Colon (tissue), 2 donors: Measurements from ENCODE around the gene HOGA1.
"Not testable (repeated sequence)": the region's sequence is repeated elsewhere in the genome, so short reads cannot be mapped to it uniquely, and the experiment has no call there.

ENCODE experiments used
- FAIRE-seq: peaks from 2 replicates; lab custom pipeline; 2012; peaks lifted over from hg19 to GRCh38; lab: Jason Lieb, UNC
- donor health status: control.
- donor health status: control.

HOGA1 gene

GRCh38 chr10:97584060-97584797 lies at the start of gene HOGA1:
HOGA1 (plus strand) TSS chr10:97584389; CDS start chr10:97584704, 315 bp downstream.
- FAIRE-seq = no peak

GRCh38 chr10:97534746-97535367 lies 49.3 kb upstream of the HOGA1 start:
- no peak for FAIRE-seq

GRCh38 chr10:97537186-97537869 lies 46.9 kb upstream of the HOGA1 start:
- FAIRE-seq = no peak

- no peak for FAIRE-seq
These were observed 45.8 kb upstream of the HOGA1 start for GRCh38 chr10:97538411-97538810.

GRCh38 chr10:97538839-97539238 lies 45.4 kb upstream of the HOGA1 start:
- no peak for FAIRE-seq

- no peak for FAIRE-seq
These were observed 44.5 kb upstream of the HOGA1 start for GRCh38 chr10:97539523-97540200.

DNA sequence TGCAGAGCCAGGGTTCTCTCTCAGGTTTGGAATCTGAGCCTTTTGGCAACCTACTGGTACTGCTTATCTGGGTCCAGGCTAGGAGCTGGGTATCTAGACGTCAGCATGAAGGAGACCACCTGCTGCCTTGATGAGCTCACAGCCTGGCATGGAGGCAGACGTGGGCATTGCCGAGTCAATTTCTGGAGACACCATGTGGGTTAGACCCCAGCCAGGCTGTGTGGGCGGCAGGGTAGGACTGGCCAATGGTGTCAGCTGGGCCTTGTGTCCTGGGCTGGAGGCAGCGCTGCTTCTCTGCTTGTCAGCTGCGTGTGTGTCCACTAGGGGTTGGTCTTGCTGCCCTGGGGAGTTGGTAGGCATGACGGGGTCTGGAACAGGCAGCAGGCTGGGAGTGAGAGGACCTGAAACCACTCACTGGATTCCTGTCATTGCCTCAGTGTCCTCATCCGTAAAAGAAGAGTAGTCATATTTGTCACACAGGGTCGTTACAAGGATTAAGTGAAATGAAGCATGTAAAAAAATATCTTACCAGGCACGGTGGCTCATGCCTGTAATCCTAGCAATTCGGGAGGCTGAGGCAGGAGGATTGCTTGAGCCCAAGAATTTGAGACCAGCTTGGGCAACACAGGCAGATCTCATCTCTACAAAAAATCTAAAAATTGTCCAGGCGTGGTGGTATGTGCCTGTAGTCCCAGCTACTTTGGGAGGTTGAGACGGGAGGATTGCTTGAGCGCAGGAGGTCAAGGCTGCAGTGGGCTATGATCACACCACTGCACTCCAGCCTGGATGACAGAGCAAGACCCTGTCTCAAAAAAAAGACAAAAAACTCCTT lies 43.3 kb upstream of the HOGA1 start:
- no peak for FAIRE-seq

- no peak for FAIRE-seq
These were observed 41.8 kb upstream of the HOGA1 start for GRCh38 chr10:97542169-97543024.

- FAIRE-seq = no peak
These were observed 41.1 kb upstream of the HOGA1 start for GRCh38 chr10:97543025-97543546.

GRCh38 chr10:97546456-97547270 lies 37.5 kb upstream of the HOGA1 start:
- FAIRE-seq = no peak

DNA sequence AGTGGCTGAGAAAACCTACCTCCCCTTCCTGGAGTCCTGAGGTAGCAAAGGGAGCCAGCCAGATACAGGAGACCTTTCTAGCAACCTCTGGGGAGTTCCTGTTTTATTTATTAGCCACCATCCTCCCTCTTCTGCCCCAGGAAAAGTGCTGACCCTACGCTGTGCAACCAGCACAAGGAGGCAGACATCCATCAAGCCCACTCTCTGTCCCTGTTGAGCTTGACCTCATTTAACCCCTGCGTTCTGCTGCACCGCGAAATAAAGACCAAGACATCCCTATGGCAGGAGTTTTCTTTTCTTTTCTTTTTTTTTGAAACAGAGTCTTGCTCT lies 37.0 kb upstream of the HOGA1 start:
- no peak for FAIRE-seq

- no peak for FAIRE-seq
These were observed 36.2 kb upstream of the HOGA1 start for GRCh38 chr10:97547962-97548361.

DNA sequence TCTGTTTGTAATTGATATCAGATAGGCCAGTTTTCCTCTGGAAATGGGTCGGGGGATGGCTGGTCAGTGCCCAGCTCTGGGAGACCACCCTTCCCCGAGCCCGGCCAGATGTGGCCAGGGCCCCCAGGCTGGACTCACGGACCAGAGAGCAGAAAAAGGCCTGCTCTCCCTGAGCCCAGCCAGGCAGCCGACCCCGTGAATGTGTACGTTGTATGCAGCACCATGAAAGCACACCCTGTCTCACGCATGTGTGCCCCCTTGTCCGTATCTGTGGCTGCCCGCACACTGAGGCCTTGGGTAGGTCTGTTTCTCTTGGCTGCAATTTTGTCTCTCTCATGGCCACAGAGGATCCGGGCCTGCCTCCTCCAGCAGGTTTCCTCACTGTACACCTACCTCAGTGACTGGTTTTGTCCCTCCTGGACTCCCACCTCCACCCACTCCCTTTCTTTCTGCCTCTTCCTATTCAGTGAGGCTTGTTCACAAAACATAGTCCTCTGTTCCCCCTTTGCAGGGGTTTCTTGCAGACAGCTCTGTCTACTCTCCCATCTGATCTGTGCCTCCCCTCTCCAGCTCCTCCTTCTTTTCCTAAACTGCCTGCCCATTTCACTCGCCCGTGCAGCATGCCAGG lies 35.2 kb upstream of the HOGA1 start:
- no peak for FAIRE-seq

DNA sequence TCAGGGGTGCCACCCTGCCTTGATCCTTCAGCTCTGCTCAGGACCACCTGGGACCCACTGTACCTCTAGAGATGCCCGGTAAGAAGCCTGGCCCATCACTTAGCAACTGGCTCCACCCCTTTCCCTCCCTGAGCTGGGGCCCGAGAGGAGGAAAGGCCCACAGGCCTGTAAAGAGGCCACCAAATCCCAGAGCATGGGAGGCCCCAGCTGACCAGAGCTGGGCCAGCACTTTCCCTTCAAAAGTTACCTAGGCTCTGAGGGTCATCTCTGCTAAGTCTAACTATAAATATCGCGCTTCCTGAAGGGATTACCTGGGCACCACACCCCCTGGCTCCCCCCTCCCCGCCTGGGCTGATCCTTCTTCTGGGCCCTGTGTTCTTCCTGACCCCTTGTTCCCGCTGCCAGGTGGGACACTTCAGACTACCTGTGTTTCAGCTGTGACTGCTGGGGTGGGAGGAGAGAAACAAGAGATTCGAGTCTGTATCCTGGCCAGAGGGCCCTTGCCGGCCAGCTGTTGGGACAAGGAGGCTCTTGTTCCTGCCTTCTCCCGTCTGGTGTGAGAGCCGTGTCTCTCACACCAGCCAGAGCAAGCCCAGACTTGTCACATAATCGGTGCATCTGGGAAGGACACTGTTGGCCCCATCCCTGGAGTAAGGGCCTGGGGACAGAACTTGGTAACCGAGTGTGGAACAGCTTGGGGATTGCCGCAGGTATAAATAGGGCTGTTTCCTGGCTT lies 34.4 kb upstream of the HOGA1 start:
- no peak for FAIRE-seq

DNA sequence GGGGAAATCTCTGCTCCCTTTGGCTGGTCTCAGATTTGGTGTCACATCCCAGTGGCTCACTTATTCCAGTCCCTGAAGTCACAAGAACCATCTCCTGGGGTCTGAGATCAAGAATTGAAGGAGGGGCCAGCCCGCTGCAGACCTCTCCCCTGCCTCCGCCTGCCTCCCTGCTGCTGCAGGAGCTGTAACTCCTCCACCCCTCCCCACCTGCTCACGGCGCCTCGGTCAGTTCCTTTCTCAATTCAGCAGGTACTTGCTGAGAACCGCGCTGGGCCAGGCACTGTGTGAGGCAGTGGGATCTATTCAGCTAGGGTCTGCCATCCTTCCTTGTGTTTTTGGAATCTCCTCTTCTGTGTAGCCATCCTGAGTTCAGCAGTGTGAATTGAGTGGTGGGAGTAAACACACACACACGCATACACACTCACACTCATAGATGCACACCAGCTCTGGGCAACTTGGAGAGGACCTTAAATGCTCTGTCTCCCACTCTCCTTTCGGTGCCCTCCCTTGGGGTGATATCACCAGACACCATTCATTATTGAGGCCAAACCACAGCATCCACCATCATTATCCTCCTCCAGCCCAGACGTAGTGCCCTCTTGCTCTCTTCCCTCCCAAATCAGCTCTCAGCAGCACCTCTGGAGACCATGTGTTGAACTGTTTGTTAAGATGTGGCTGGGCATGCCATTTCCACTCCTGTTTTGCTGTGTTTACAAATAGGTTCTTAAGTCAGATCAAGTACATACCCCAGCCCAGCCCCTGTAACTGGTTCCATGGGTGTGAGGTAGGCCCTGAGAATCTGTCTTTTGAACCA lies 33.6 kb upstream of the HOGA1 start:
- no peak for FAIRE-seq

- FAIRE-seq = no peak
These were observed 32.9 kb upstream of the HOGA1 start for GRCh38 chr10:97551271-97551670.

GRCh38 chr10:97553575-97554031 lies 30.6 kb upstream of the HOGA1 start:
- FAIRE-seq = no peak

- not testable (repeated sequence) for FAIRE-seq
These were observed 29.9 kb upstream of the HOGA1 start for GRCh38 chr10:97554336-97554735.
